ENCODE measurements around the gene SP5.
"Not testable (repeated sequence)": the region's sequence is repeated elsewhere in the genome, so short reads cannot be mapped to it uniquely, and the experiment has no call there.

Gene SP5

DNA sequence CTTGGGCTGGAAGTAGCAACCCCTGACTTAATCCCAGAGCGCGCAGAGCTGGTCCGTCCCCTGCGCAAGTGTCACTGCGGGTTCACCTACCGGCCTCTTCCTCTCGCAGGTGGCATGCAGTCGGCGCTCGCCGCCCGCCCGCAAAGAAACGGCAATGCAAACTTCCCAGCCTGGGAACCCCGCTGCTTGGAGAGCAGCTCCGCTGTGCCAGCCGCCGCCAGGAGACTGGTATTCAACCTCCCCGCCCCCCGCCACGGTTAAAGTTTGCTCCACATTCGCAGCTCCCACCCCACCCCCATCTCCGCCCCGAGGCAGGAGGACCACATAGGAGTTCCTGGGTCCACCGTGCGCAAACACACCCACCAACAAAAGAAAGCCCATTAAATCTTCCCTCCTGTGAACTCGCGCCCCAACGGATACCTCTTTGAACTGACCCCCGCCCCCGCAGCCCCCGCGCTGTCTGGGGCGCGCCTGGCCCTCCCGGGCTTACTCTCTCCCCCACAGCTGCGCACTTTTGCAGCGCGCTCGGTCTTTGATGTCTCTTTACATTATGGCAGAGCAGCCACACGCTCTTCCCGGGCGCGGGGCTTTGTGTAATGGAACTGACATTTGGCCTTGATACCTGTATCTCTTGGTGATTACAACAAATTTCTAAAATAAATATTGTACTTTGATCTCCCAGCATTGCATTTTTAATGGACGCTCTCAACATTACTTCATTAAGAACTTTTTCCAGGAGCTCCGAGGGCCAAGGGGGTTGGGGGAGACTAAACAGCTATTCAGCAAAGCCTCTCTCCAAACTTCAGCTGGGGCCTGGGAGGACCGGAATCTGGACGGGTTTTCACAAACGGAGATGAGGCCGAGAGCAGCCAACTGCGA lies 3.1 kb upstream of the SP5 start:
- peak; percentile 33 for DNase-seq

DNA sequence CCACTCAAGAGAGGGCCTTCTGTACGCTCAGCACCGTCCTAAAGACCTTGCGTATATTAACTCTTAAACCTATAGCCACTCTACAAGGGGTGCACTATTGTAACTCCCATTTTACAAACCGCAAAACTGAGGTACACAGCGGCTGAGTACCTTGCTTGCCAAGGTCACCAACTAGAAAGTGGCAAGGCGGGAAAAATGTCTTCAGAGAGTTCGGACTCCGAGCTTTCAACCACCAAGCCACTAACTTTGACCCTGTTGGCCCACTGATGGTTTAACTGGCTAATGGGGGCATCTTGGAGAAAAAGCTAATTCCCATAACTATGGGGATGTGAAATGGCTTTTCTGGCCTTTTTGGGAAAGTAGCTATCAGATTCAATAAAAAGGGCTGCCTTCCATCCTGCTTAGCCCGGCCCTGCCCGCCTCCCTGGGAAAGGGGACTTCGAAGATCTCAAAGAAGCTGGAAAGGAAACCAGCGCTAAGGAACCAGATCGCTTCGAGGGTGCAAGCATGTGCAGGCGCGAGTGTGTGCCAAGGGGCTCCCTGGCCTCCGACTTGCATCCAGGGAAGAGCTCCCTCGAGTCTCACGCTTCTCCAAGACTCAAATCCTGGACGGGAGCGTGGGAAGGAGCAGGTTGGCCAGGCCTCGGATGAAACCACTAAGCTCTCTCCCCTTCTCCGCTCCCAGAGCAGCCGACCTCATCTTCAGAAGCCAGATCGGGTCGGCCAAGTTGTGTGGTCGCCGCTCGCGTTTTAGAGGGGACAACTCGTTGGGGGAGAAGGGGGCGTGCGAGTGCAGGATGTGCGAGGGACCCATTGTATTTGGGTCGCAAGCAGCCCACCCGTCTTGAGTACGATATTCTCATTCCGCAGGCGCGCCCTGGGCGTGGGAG lies 2.2 kb upstream of the SP5 start:
- DNase-seq = no peak

DNA sequence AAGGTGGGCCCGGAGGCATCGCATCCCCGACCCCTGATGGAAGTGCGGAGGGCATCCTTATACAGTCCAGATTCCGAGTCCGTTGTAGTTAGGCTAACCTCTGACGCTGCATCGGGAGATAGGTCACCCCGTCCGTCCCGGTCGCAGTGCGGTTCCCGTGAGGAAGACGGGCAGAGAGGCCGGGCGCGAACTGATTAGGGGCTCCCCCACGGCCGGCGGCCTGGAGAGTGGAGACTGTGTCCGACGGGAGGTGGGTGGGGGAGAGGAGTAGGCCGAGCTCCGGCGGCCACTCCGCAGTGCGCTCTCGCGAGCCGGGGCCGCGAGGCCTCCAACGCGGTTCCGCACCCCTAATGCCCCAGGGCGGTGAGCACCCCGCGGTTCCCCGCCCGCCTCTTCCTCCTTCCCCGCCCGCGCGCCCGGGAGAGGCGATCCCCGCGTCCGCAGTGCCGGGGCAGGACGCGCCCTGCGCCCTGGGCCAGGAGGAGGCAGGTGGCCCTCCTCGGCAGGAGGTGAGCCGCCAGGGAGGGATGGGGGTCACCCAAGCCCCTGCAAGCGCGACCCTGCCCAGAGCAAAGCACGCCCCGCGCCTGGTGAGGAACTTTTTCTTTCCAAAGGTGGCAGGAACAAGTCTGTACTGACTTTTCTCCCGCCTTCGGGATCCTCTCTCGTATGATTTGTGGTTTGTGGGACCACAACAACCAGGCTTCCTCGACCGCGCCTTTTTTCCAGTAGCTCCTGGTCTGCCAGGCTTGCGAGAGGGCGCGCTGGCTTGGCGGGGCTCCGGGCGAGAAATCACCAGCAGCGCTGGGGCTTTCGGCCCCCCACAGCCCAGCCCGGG lies 1.4 kb upstream of the SP5 start:
- peak; percentile 26 for DNase-seq

DNA sequence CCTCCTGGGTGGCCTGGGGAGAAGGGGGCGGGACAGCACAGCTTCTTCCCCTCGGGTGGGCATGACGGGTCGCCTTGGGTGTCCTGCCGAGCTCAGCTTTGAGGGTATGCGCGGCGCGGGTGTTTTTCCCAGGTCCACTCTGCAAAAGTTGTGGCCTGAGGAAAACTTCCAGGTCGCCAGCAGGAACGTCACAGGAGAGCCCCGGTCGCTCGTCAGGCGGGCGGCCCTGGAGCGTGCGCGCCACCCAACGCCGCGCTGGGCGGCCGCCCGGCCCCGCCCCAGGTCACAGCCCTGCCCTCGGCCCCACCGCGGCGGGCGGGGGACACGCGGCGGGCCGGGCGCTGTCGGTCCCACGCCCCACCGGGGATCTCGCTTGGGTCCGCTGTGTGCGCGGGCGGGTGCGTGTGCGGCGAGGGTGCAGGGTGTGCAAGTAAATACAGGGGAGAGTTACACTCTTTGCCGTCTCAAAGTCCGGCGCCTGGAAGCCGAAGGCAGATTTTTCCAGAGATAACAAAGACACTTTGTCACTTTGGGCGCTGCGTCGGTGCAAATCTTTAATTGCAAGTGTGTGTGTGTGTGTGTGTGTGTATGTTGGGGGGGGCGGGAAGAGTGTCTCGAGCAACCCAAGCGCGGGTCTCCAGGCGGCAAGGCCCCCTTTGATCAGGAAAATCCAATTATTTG lies 616 bp upstream of the SP5 start:
- no peak for DNase-seq

DNA sequence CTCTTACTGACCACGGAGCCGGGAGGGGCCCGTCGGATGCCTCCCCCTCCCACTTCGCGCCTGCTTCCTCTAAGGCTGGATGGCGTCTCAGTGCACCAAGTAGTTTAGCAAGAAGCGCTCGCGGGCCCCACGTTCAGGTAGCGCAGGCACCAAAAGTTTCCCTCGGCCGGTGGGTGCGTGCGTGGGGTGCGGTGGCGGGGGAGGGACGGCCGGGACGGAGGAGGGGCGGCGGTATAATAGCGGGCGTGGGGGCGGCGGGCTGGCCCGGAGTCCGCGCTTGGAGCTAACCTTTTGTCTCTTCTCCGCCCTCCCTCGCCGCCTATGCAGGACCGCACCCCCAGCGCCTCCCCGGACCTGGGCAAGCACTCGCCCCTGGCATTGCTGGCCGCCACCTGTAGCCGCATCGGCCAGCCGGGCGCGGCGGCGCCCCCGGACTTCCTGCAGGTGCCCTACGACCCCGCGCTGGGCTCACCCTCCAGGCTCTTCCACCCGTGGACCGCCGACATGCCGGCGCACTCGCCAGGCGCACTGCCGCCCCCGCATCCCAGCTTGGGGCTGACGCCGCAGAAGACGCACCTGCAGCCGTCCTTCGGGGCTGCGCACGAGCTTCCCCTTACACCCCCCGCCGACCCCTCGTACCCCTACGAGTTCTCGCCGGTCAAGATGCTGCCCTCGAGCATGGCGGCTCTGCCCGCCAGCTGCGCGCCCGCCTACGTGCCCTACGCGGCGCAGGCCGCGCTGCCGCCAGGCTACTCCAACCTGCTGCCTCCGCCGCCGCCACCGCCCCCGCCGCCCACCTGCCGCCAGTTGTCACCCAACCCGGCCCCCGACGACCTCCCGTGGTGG lies 1.0 kb downstream of the SP5 start:
- peak; percentile 26 for DNase-seq

DNA sequence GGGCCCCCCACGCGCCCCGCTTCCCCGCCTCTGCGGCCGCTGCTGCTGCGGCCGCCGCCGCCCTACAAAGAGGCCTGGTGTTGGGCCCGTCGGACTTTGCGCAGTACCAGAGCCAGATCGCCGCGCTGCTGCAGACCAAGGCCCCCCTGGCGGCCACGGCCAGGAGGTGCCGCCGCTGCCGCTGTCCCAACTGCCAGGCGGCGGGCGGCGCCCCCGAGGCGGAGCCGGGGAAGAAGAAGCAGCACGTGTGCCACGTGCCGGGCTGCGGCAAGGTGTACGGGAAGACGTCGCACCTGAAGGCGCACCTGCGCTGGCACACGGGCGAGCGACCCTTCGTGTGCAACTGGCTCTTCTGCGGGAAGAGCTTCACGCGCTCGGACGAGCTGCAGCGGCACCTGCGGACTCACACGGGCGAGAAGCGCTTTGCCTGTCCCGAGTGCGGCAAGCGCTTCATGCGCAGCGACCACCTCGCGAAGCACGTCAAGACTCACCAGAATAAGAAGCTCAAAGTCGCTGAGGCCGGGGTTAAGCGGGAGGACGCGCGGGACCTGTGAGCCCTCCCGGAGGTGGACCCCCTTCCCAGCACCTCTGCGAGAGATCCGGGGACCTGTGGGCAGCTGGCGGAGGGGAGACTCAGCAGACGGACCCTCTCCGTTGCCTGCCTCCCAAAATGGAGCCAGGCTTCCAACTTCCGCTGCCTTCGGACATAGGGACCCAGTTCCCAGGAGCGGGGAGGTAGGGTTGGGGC lies 1.9 kb downstream of the SP5 start:
- DNase-seq = peak; percentile 53

DNA sequence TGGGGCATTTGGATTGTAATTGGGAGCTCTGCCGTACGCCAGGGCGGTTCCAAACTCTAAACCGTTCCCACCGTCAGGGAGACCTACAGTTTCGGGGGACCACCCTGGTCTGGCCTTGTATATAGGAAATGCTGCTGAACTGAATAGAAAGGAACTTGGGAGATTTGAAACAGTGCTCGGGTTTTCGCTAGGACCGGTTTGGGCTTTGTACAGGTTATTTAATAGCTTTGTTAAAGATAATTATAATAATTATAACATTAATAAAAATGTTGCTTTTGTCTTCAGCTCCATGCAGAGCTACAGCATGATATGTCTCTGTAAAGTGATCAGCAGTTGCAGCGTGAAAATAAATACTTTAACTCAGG lies 2.4 kb downstream of the SP5 start:
- DNase-seq = no peak

DNA sequence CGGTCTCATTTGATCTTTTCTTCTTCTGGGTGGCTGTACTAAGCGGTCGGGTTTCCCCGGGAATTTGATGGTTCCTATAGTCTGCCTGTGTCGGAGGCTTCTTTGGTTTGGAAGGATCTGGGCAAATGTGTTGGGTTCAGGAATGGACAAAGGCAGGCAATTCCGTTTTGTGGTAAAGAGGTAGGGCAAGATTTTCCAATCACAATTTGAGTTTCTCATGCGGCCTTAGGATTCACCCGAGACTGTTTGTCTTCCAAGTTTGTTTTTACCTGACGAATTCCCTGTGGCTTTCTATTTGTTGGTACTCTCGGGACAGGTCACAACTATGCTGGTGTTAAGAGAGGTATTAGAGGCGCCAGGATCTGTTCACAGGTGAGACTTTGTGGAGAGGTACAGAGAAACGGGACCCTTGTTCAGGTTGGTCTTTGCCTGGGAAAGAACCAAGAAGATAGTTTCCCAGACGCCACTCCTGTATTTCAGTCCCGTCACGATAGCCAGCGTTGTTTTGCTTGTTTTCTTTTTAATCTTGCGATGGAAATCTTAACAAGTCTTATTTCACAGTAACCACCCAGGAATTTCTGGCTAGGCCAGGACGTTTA lies 3.0 kb downstream of the SP5 start:
- DNase-seq = no peak

DNA sequence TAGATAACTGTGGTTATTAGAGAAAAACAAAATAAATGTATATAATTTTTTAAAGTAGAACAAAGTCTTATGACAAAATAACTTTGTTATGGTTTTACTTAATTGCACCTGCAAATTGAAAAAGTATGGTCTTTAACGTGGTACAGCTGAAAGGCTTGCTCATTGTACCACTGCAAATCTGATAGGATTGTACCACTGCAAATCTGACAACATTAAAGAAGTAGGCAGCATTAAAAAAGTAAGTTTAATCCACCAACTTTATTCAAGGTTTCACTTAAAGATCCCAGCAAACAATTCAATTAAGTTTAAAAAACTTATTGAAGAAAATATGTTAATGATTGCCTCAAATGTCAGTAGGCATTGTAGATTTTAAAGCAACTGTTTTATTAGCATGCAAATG lies 4.7 kb downstream of the SP5 start:
- no peak for DNase-seq

DNA sequence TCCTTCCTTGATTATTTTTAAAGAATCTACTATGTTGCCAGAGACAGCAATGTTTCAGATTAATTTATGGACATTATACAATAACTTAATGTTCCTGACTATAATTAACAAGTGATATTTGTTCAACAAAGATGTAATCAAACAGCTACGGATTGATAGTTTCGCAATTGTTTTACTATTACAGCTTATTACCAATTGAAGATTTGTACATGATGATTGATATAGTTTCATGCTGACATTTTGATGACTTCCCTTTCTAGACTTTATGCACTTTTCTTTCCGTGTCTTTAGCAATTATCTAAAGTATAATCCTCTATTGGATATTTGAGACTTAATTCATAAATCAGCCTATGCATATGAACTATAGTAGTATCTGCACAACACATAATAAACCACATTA lies 6.5 kb downstream of the SP5 start:
- no peak for DNase-seq

DNA sequence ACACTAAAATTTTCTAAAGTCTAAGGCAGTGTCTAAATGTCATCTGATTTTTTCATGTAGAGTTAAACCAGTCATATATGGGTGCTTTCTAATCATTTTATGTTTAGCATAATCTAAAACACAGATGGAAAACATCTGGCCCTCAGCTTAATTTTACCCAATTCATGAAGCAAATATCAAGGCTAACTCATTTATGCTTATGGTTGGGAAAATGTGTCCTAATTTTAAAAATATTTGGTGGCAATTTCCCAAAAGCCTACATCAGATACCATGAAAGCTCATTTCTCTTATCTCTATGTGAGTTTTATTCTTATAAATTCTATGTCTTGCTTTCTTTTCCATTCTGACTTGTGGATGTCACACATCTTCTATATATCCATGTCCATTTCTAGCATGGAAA lies 7.2 kb downstream of the SP5 start:
- no peak for DNase-seq

DNA sequence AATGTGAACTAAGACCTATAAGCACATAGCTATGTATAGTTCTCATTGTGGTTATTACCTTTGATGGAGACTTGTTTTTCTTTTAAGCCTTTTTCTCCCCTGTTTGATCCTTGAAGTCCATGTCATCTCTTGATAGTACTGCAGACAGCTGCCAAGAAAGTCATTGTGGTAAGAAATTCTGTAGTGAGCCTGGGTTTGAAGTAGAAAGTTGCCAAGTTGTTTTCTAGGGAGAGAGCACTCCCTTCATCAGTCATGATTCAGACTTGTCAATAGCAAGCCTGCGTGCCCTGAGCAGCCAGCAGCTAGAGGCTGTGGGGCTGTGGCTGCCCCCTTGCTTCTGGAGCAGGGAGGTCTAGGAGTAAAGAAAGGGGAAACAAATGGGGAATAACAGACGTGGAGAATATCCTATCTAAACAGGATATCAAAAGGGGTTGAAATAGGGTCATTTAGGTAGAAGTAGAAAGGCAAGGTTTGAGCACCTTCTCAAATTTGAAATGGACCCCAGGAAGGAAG lies 8.4 kb downstream of the SP5 start:
- no peak for DNase-seq

DNA sequence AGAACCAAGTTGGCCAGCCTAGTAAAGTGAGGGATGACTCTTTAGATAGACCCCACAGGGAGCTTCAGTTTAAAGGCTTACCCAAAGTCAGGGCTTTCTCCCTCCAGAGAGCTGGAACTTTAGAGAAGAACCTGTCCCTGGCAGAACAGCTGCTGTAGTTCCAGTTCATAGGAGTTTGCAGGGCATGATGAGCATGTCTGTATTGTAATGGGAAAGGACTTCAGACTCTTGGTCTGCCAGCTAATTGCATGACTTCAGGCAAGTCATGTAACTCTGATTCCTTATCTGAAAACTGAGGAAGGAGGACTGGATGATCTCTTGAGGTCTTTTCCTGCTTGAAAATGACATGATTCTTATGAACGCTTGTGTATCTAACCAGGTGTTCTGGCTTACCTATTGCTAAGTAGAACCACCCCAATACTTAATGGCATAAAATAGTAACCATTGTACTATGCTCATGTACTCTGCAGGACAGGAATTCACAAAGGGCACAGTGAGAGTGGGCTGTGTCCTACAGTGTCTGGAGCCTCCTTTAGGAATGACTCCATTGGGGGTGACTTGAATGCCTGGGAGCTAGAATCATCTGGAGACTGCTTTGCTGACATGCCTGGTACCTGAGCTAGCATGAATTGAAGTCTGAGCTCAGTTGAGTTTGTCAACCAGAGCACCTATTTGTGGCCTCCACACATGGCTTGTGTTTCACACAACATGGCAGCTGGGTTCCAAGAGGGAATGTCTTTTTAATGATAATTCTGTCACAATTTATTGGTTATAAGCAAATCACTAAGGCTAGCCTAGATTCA lies 18.9 kb downstream of the SP5 start:
- no peak for DNase-seq

DNA sequence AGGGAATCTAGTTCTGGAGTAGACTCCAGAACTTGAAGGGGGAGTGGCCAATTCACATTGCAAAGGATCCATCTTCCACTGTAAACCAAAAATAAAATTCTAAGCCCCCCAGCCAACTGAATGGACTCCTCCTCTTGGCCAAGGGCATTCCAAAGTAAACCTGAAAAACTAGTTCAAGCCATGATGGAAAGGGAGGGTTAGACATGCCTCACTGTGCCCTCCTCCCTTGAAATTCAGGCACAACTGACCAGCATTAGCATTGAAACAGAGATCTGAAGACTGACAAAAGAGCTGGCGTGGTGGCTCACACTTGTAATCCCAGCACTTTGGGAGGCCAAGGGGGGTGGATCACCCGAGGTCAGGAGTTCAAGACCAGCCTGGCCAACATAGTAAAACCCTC lies 19.5 kb downstream of the SP5 start:
- DNase-seq = not testable (repeated sequence)

DNA sequence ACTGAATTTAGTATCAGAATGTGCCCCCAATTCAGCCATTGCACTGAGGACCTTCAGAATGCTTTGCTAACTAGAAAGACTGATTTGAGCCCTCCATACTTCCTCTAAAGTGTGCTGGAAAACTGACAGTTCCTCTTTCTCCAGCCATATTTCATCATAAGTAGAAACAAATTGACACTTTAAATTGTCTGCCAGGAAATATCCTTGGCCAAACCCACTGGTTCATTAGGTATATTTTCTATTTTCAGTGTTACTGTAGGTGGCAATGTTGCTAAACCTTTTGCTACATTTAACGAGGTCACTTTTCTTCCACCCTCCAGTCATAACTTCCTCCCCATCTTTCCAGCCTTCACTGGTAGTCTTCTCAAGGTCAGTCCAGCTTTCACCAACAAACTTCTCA lies 21.5 kb downstream of the SP5 start:
- DNase-seq = no peak

DNA sequence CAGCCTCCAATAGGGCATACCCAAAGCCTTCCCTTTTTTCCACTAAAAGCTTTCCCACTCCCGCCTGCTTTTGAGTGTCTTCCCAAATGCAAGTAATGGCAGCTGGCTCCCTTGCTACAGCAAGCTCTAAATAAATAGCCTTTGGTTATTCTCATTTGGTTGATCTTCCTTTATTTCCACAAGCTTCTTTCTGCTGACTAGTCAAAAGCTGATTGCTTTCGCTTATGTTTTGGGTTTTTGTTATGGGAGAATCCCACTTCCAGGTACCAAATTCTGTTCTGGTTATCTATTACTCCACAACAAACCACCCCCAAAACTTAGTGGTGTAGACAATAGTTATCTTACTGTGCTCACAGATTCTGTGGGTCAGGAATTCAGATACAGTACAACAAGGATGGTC lies 22.3 kb downstream of the SP5 start:
- no peak for DNase-seq

DNA sequence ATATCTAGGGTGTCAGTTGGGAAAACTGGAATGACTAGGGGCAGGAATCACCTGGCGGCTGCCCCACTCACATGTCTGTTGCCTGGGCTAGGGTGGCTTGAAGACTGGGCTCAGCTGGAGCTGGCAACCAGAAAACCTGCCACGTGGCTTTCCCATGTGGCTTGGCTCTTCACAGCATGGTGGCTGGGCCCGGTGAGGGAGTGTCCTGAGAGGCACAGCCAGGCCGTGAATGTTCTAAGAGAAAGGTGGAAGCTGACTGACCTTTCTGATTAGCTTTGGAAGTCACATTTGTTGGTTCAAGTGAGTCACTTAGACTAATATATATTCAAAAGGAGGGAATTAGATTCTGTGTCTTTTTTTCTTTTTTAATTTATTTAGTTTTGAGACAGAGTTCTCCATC lies 22.7 kb downstream of the SP5 start:
- no peak for DNase-seq

DNA sequence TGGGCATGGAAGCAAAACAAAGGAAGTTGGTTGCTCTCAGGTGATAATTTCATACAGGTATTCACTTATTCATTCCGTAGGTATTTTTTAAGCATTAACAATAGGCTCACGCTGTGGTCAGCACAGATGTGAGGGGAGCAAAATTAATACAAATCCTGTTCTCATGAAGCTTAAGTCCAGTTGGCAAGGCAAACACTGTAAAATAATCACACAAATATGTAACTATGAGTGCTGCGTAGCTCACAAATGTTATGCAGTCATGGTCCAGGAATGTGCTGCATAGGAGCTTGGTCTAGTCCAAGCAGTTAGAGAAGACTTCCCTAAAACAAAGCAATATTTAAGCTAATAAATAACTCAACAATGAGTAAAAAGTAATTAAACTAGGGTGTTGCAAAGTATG lies 23.9 kb downstream of the SP5 start:
- DNase-seq = no peak

DNA sequence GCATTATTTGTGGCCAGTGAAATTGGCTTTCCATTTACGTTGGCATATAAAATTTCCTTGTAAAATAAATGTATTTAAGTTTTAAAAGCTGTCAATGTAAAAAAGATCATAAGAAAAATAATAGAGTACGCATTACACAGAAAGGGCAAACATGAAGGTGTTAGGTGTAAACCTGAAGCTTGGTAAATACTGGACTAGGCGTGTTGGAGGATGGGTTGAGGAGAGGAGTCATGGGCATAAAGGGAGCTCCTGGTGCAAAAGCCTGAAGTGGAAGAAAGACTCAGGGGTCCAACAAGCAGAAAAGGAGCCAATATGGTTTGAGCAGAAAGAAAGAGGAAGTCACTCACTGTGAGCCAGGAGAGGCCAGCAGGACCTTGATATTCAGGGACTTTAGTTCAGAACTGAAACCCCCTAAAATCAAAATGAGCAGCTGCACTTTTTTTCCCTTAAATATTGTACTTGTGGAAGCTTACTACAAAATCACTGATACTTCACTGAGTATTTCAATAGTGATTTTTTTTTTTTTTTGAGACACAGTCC lies 24.4 kb downstream of the SP5 start:
- no peak for DNase-seq
